ENCODE results near the gene PRUNE1.

PRUNE1 gene

DNA sequence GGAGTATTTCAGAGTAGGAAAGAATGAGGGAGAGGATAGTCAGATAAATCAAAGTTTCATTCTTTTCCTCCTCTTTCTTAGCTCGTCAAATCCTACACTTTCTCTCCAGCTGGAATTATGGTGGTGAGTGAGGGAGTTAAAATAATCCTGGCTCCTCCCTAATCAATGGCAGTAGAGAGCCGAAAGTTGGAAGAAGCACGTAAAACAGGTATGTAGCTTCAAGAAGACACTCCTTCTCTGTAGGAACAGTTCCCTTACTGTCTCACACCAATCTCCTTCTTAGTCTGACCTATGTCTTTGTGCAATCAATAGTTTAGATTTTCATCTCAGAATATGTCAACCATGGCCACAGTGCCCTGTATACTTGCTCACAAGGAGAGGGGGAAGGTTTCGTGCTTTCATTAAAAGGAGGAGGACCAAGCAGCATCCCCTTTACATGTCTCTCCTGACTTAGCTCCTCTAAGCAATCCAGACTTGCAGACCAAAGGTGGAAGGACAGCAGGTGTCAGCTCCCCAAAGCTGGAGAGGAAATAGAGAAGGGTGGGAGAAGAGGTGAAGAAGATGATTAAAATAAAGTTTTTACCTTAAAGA, 2.4 kb upstream of the PRUNE1 start:
- Histone ChIP-seq H3K4me2 (peak overlapping the region; percentile 73), H3K27me3 (ENCODE audit: insufficient read depth, low read depth) (no peaks in the 10 kb centered on the region; the same call in 1 of the 2 replicates), H3K4me1 (ENCODE audit: low read depth, poor library complexity, severe bottlenecking) (peaks cover 57% of the 10 kb centered on the region), H3K4me3 (IDR thresholded peaks at IDR 0.05; ENCODE audit: insufficient read depth, low read depth, low read length) (no peak overlapping the region), H2AFZ (ENCODE audit: low read depth) (peak overlapping the region; percentile 84), H3K27ac (peak overlapping the region; percentile 68), H4K20me1 (ENCODE audit: insufficient read depth) (no peaks in the 10 kb centered on the region), H3K36me3 (ENCODE audit: insufficient read depth) (no peaks in the 10 kb centered on the region), H3K79me2 (ENCODE audit: insufficient read depth, low read depth) (no peaks in the 10 kb centered on the region), H3K9ac (peak overlapping the region; percentile 46; the same call in 1 of the 2 replicates)
- TF ChIP-seq, protein P1, sequence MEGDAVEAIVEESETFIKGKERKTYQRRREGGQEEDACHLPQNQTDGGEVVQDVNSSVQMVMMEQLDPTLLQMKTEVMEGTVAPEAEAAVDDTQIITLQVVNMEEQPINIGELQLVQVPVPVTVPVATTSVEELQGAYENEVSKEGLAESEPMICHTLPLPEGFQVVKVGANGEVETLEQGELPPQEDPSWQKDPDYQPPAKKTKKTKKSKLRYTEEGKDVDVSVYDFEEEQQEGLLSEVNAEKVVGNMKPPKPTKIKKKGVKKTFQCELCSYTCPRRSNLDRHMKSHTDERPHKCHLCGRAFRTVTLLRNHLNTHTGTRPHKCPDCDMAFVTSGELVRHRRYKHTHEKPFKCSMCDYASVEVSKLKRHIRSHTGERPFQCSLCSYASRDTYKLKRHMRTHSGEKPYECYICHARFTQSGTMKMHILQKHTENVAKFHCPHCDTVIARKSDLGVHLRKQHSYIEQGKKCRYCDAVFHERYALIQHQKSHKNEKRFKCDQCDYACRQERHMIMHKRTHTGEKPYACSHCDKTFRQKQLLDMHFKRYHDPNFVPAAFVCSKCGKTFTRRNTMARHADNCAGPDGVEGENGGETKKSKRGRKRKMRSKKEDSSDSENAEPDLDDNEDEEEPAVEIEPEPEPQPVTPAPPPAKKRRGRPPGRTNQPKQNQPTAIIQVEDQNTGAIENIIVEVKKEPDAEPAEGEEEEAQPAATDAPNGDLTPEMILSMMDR (conservative IDR thresholded peaks at IDR 0.05; ENCODE audit: low read depth, low read length): no peak

DNA sequence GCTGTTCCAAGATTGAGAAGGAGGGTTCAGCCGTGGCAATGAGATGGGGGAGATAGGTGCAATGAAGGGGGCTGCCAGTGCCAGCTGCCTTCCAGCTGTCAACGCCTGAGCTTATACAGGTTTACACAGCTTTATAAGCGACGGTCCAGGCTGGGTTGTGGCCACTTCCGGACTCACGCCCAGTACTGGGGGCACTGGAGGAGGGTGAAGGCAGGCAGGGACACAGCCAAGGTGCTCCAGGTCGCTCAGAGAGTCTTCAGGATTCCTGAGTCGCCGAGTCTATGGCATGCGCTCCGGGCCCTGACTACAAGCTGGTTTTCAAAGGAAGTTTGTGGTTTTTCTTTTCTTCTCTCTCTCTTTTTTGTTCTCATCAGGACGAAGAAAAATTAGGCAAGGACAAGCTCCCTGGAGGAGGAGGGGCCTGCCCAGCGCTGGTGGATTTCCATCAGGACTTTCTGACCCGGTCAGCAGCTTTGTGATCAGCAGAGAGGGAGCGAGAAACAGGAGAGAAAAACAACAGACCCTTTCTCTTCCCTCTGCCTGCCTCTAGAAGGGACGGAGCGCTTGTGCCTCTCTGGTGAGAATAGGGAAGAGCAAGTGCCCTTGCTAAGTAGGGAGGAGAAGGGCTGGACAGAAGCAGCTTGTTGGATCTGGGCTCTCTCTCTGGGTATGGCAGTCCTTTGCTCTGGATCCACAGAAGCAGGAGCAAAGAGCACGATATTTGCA, 1.8 kb upstream of the PRUNE1 start, which contains the start of gene MINDY1:
Gene MINDY1, minus strand, starts transcription at position 576 of the 726 bp plus-strand sequence. CDS start 4,285 bp downstream, outside the sequence.
- Histone ChIP-seq H3K4me2 (peak within 1 kb of the TSS; percentile 73), H3K27ac (peak within 1 kb of the TSS; percentile 68), H2AFZ (ENCODE audit: low read depth) (peak within 1 kb of the TSS; percentile 84), H3K9ac (peak within 1 kb of the TSS; percentile 65), H3K4me3 (IDR thresholded peaks at IDR 0.05; ENCODE audit: insufficient read depth, low read depth, low read length) (no peak within 1 kb of the TSS), H3K36me3 (ENCODE audit: insufficient read depth) (no peaks in the 10 kb centered on the region), H3K27me3 (ENCODE audit: insufficient read depth, low read depth) (no peaks in the 10 kb centered on the region; the same call in 1 of the 2 replicates), H3K4me1 (ENCODE audit: low read depth, poor library complexity, severe bottlenecking) (peaks cover 63% of the 10 kb centered on the region), H4K20me1 (ENCODE audit: insufficient read depth) (no peaks in the 10 kb centered on the region), H3K79me2 (ENCODE audit: insufficient read depth, low read depth) (no peaks in the 10 kb centered on the region)
- TF ChIP-seq, protein P1 (conservative IDR thresholded peaks at IDR 0.05; ENCODE audit: low read depth, low read length): peak; percentile 50

DNA sequence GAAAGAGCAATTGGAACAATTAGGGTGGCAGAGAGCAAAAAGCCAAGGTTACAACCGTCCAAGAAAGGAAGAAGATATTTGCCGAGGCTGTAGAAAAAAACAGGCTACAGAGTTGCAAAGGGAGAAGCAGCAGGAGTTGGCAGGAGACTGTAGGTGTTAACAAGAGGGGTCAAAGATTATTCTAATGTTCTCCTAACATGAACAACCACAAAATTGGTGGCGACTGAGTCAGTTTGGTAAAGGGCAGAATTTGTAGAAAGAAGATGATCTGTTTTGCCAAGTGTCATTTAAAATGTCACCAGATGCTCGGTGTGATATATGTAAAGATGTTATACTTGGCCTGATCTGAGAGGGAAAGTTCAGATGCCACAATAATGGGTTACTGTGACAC, 401 bp upstream of the PRUNE1 start:
- Histone ChIP-seq H3K79me2 (ENCODE audit: insufficient read depth, low read depth) (no peaks in the 10 kb centered on the region), H3K36me3 (ENCODE audit: insufficient read depth) (no peaks in the 10 kb centered on the region), H3K9ac (peak overlapping the region; percentile 65), H3K27me3 (ENCODE audit: insufficient read depth, low read depth) (no peaks in the 10 kb centered on the region), H3K4me3 (IDR thresholded peaks at IDR 0.05; ENCODE audit: insufficient read depth, low read depth, low read length) (no peak overlapping the region), H3K27ac (peak overlapping the region; percentile 68), H3K4me2 (peak overlapping the region; percentile 73), H3K4me1 (ENCODE audit: low read depth, poor library complexity, severe bottlenecking) (peaks cover 64% of the 10 kb centered on the region), H4K20me1 (ENCODE audit: insufficient read depth) (no peaks in the 10 kb centered on the region), H2AFZ (ENCODE audit: low read depth) (peak overlapping the region; percentile 84)
- TF ChIP-seq, protein P1 (conservative IDR thresholded peaks at IDR 0.05; ENCODE audit: low read depth, low read length): no peak

DNA sequence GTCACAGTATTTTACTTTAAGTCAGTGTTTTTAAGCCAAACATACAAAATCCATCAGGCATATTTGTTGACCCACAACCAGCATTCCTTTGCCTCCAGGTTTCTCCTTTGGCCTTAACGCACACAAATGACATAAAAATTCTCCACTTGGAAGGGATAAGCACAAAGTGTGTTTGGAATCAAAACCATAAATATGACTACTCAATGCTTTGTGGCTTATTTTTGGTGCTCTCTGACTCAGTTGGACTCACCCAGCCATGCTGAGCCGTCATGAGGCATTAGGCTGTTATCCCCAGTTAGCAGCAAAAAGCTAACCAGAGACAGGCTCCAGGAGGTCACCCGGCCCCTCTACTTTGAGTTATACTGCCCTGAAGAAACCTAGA, 948 bp downstream of the PRUNE1 start:
- Histone ChIP-seq H4K20me1 (ENCODE audit: insufficient read depth) (no peaks in the 10 kb centered on the region), H3K79me2 (ENCODE audit: insufficient read depth, low read depth) (no peaks in the 10 kb centered on the region), H3K36me3 (ENCODE audit: insufficient read depth) (no peaks in the 10 kb centered on the region), H3K4me3 (IDR thresholded peaks at IDR 0.05; ENCODE audit: insufficient read depth, low read depth, low read length) (peak overlapping the region; percentile 99), H3K4me2 (peak overlapping the region; percentile 73), H2AFZ (ENCODE audit: low read depth) (peak overlapping the region; percentile 84), H3K9ac (peak overlapping the region; percentile 65; the same call in 1 of the 2 replicates), H3K27ac (no peak overlapping the region), H3K4me1 (ENCODE audit: low read depth, poor library complexity, severe bottlenecking) (peaks cover 53% of the 10 kb centered on the region), H3K27me3 (ENCODE audit: insufficient read depth, low read depth) (no peaks in the 10 kb centered on the region)
- TF ChIP-seq, protein P1 (conservative IDR thresholded peaks at IDR 0.05; ENCODE audit: low read depth, low read length): no peak
